Measurements from ENCODE around the gene ARHGAP6. TPM values are rescaled to one million over a fixed set of nuclear protein-coding genes. Genes with fewer than 3 reads are reported as not detected.

Gene ARHGAP6
- total RNA-seq, 1 experiment from 2014 or later, result 0.10 TPM

DNA sequence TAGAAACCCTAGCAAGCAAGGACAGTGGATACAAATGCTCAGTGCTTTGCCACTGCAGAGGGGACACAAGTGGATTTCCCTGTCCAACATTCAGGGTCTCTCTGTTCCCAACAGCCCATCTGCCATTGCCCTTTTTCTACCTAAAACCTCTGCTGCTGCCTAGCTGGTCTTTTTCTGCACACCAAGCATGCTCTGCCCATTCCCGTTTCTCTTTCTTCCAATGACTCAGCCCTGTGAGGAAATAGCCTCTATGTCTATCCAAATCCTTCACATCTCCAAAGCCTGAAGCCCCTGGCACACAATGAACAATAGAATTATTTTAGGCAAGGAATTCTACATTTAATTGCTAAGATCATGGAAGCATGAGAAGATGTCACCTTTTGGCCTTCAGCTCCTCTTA, 378.2 kb downstream of the ARHGAP6 start:
- ChIA-PET CTCF (no interaction called here), POLR2A (no interaction called here), RAD21 (ENCODE audit: low non-redundant PET in 1 of 2, low total read pairs in 2 of 2, uncharacterized antibody in 2 of 2, unreplicated experiment in 2 of 2) (no interaction called here)
- H3K79me2 ChIP-seq (ENCODE audit: insufficient read depth, low read length), result no peaks in the 10 kb centered on the region
- H3K27ac ChIP-seq (ENCODE audit: low read depth, low read length), result no peak overlapping the region
- H3K9me3 ChIP-seq (ENCODE audit: control insufficient read depth in 1 of 2, insufficient read depth in 1 of 2, low read depth in 1 of 2, low read length in 2 of 2), result no peaks in the 10 kb centered on the region
- TF ChIP-seq EZH2phosphoT487 (IDR thresholded peaks at IDR 0.05; ENCODE audit: borderline replicate concordance), result no peak
- TF ChIP-seq SIN3A (IDR thresholded peaks at IDR 0.05; ENCODE audit: low read depth), result no peak
- TF ChIP-seq ZNF274 (IDR thresholded peaks at IDR 0.05; ENCODE audit: low read depth, low read length), result no peak
- no peak for TF ChIP-seq EZH2 (IDR thresholded peaks at IDR 0.05)
- TF ChIP-seq, protein P1, sequence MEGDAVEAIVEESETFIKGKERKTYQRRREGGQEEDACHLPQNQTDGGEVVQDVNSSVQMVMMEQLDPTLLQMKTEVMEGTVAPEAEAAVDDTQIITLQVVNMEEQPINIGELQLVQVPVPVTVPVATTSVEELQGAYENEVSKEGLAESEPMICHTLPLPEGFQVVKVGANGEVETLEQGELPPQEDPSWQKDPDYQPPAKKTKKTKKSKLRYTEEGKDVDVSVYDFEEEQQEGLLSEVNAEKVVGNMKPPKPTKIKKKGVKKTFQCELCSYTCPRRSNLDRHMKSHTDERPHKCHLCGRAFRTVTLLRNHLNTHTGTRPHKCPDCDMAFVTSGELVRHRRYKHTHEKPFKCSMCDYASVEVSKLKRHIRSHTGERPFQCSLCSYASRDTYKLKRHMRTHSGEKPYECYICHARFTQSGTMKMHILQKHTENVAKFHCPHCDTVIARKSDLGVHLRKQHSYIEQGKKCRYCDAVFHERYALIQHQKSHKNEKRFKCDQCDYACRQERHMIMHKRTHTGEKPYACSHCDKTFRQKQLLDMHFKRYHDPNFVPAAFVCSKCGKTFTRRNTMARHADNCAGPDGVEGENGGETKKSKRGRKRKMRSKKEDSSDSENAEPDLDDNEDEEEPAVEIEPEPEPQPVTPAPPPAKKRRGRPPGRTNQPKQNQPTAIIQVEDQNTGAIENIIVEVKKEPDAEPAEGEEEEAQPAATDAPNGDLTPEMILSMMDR (IDR thresholded peaks at IDR 0.05 in 2 of 3, conservative IDR thresholded peaks at IDR 0.05 in 1 of 3; ENCODE audit: borderline replicate concordance in 1 of 3, insufficient read depth in 1 of 3, low read depth in 2 of 3, low read length in 2 of 3), result no peak
- TF ChIP-seq JUND (IDR thresholded peaks at IDR 0.05), result no peak
- no peaks in the 10 kb centered on the region for H3K9me2 ChIP-seq (ENCODE audit: insufficient read depth)
- no peak overlapping the region for H3K4me3 ChIP-seq (replicated peaks in 1 of 2; ENCODE audit: low read depth in 1 of 2, low read length in 2 of 2)
- DNase-seq (ENCODE audit: low read depth, low spot score), result no peak
- H3K4me1 ChIP-seq (ENCODE audit: control insufficient read depth in 1 of 2, insufficient read depth in 2 of 2, low read length in 2 of 2), result no peaks in the 10 kb centered on the region
- BruUV-seq (replicated peaks), result no TSS peak
- no peak overlapping the region for H3K9ac ChIP-seq (ENCODE audit: low read length)
- no peak overlapping the region for H3K4me2 ChIP-seq (ENCODE audit: low read length)
- no peak for ATAC-seq
- no peaks in the 10 kb centered on the region for H3K36me3 ChIP-seq (ENCODE audit: control insufficient read depth in 1 of 2, insufficient read depth in 2 of 2, low read length in 2 of 2)
- intact Hi-C loops (cut with micrococcal nuclease), result no loop called here
- no peak overlapping the region for H2AFZ ChIP-seq (ENCODE audit: low read depth, low read length, poor library complexity, severe bottlenecking)
- no peaks in the 10 kb centered on the region for H3K27me3 ChIP-seq (ENCODE audit: insufficient read depth, low read length)
- H4K20me1 ChIP-seq (ENCODE audit: insufficient read depth), result no peaks in the 10 kb centered on the region

- ChIA-PET CTCF (no interaction called here), RAD21 (ENCODE audit: low non-redundant PET in 1 of 2, low total read pairs in 2 of 2, uncharacterized antibody in 2 of 2, unreplicated experiment in 2 of 2) (no interaction called here), POLR2A (no interaction called here)
- no peak overlapping the region for H3K4me2 ChIP-seq (ENCODE audit: low read length)
- no peaks in the 10 kb centered on the region for H3K9me3 ChIP-seq (ENCODE audit: control insufficient read depth in 1 of 2, insufficient read depth in 1 of 2, low read depth in 1 of 2, low read length in 2 of 2)
- ATAC-seq, result no peak
- BruUV-seq (replicated peaks), result no TSS peak
- H3K27ac ChIP-seq (ENCODE audit: low read depth, low read length), result no peak overlapping the region
- intact Hi-C loops (cut with micrococcal nuclease), result no loop called here
- H2AFZ ChIP-seq (ENCODE audit: low read depth, low read length, poor library complexity, severe bottlenecking), result no peak overlapping the region
- no peaks in the 10 kb centered on the region for H3K79me2 ChIP-seq (ENCODE audit: insufficient read depth, low read length)
- no peaks in the 10 kb centered on the region for H3K4me1 ChIP-seq (ENCODE audit: control insufficient read depth in 1 of 2, insufficient read depth in 2 of 2, low read length in 2 of 2)
- no peak overlapping the region for H3K4me3 ChIP-seq (replicated peaks in 1 of 2; ENCODE audit: low read depth in 1 of 2, low read length in 2 of 2)
- no peaks in the 10 kb centered on the region for H3K9me2 ChIP-seq (ENCODE audit: insufficient read depth)
- no peak for DNase-seq (ENCODE audit: low read depth, low spot score)
- no peak overlapping the region for H3K9ac ChIP-seq (ENCODE audit: low read length)
- no peaks in the 10 kb centered on the region for H4K20me1 ChIP-seq (ENCODE audit: insufficient read depth)
- H3K27me3 ChIP-seq (ENCODE audit: insufficient read depth, low read length), result no peaks in the 10 kb centered on the region
- H3K36me3 ChIP-seq (ENCODE audit: control insufficient read depth in 1 of 2, insufficient read depth in 2 of 2, low read length in 2 of 2), result no peaks in the 10 kb centered on the region
- TF ChIP-seq CEBPB (IDR thresholded peaks at IDR 0.05; ENCODE audit: low read depth) (no peak), ELF1 (IDR thresholded peaks at IDR 0.05; ENCODE audit: borderline replicate concordance, low read depth) (no peak), EZH2 (IDR thresholded peaks at IDR 0.05) (no peak), ATF3 (IDR thresholded peaks at IDR 0.05) (no peak), RAD21 (IDR thresholded peaks at IDR 0.05; ENCODE audit: low read depth) (no peak), MAX (IDR thresholded peaks at IDR 0.05) (no peak), JUND (IDR thresholded peaks at IDR 0.05) (no peak), EZH2phosphoT487 (IDR thresholded peaks at IDR 0.05; ENCODE audit: borderline replicate concordance) (no peak), ZFX (IDR thresholded peaks at IDR 0.05) (no peak), YY1 (IDR thresholded peaks at IDR 0.05; ENCODE audit: extremely low read depth, insufficient replicate concordance, low read depth, low read length) (no peak)
- TF ChIP-seq, protein P2, sequence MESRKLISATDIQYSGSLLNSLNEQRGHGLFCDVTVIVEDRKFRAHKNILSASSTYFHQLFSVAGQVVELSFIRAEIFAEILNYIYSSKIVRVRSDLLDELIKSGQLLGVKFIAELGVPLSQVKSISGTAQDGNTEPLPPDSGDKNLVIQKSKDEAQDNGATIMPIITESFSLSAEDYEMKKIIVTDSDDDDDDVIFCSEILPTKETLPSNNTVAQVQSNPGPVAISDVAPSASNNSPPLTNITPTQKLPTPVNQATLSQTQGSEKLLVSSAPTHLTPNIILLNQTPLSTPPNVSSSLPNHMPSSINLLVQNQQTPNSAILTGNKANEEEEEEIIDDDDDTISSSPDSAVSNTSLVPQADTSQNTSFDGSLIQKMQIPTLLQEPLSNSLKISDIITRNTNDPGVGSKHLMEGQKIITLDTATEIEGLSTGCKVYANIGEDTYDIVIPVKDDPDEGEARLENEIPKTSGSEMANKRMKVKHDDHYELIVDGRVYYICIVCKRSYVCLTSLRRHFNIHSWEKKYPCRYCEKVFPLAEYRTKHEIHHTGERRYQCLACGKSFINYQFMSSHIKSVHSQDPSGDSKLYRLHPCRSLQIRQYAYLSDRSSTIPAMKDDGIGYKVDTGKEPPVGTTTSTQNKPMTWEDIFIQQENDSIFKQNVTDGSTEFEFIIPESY (IDR thresholded peaks at IDR 0.05; ENCODE audit: extremely low read depth, insufficient replicate concordance, low read length), result no peak
- TF ChIP-seq, protein P1 (IDR thresholded peaks at IDR 0.05 in 2 of 3, conservative IDR thresholded peaks at IDR 0.05 in 1 of 3; ENCODE audit: borderline replicate concordance in 1 of 3, insufficient read depth in 1 of 3, low read depth in 2 of 3, low read length in 2 of 3), result no peak
These were observed 380.1 kb downstream of the ARHGAP6 start for GRCh38 chrX:11285651-11286050.

Data from HCT116 (cell line).